Activated T-cell treated with anti-CD3 and anti-CD28 coated beads, Interleukin-2, amount 50 U/mL, for 48 hours (primary cell): Measurements from ENCODE around the gene PEX10.

ENCODE experiments used
- DNase-seq, 2 experiments: peaks; one replicate each; pipeline ENCODE4 v3.0.0-alpha.2; 2020

Gene PEX10

DNA sequence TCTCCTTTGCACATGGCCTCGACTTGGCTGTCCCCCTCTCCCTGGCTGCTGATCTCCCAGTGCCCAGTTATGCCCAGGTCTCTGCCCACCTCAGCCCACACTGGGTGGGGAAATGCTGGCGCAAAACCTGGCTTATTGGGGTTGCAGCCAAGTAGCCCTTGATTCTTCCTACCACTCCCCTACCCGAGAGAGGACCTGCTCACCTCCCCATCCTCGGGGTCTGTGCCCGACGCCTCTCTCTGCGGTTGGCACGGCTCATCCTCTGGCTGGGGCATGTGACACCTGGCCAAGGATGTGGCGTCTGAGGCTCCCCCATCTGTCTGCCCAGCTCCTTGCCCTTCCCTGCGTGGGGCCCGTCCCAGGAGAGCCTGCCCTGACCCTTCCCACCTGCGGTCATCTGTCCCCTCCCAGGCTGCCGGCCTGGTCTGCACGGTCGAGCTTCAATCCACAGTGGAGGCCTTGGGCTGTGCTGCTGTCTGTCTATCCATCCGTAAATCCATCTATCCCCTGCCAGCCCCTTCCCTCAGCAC lies 6.5 kb upstream of the PEX10 start:
- DNase-seq = no peak

DNA sequence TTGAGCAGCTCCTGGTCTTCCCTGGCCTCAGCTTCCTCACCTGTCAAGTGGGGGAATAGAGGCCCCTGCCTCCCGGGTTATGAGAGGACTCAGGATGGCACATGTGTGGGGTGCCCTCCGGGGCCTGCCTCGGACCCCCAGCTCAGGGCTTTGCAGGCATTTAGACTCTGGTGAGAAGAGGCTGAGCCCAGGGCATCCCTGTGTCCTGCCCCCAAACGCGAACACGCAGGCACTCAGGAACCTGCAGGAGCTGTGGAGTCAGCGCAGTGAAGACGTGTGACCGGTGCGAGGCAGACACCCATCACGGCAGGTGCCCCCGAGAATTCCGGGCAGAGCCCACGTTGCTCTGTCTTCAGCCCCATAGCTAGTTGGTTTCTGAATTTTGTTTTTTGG lies 5.5 kb upstream of the PEX10 start:
- DNase-seq = no peak

GRCh38 chr1:2417083-2417832 lies 4.9 kb upstream of the PEX10 start:
- no peak for DNase-seq

- DNase-seq = peak; percentile 46 to 47
Observed at GRCh38 chr1:2416403-2416802, 4.0 kb upstream of the PEX10 start.

DNA sequence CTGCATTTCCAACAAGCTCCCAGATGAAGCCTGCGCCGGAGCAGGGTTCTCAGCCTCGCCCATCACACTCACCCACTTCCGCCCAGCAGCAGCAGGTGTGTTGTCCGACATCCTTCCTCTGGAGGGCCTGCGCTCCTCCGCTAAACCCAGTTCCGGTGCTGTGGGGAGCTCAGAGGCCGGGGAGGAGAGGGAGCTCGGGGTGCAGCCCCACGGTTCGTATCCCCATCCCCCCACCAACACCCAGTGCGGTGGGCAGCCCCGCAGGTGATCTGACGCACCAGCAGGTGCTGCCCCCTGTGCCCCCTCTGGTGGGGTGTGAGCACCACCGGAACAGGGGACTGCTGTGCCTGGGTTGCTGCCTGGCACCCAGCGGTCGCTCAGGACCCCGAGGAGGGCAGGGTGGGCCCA lies 3.4 kb upstream of the PEX10 start:
- DNase-seq = peak; percentile 62 to 66

DNA sequence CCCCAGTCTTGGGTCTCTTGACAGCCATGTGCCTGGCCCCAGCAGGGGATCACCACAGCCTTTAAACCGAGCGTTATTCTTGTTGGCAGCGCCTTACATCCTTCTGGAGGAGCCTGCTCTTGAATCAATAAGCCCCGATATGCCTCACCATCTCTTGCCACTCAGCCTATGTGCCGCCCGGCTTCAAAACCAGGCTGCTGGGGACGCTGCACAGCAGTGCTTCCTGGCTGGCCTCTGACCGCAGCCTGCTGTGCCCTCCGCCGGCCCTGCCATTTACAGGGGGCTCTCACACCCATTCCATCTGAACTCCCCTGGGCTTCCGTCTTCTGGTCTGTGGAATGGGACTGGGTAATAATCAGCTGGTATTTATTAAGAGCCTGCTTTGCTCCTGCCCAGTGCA lies 3.0 kb upstream of the PEX10 start:
- peak in 1 of 2 experiments; percentile 32 for DNase-seq

GRCh38 chr1:2414297-2414958 lies 2.1 kb upstream of the PEX10 start:
- DNase-seq = peak; percentile 88 to 90

DNA sequence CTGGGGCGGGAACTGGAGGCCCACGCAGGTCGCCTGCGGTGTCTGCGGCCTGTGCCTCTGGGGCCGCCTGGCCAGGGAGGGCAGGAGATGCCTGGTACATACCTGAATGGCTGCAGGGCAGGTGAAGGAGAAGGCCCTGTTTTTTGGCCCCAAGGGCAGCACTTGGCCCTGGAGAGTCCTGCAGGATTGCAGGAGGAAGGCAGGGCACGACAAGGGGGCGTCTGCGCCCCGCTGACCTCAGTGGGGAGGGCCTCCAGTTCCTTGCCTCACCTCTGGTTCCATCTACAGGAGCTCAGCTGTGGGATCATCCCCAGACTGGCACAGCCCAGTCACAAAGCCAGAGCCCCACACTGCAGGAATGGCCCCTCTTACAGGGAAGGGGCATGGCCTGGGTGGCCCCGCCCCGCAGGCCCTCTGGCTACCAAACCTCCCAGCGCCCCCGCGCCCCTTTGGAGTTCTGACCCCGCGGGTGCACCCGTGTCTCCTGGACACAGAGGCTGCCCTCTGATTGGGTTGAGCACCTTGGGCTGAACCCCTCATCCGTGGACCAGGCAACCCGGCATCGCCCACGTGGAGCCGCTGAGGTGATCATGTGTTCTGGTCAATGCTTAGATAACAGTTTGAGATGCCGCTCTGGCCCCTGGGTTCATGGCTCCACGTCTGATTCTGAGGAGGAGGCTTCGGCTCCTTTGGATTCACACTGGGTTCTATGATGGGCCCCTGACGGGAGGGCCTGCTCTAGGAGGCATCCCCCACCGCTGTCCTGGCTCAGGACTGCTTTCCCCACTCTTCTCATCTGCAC lies 1.3 kb upstream of the PEX10 start:
- peak; percentile 61 for DNase-seq

GRCh38 chr1:2412773-2413494 lies 570 bp upstream of the PEX10 start:
- DNase-seq = peak in 1 of 2 experiments; percentile 62

DNA sequence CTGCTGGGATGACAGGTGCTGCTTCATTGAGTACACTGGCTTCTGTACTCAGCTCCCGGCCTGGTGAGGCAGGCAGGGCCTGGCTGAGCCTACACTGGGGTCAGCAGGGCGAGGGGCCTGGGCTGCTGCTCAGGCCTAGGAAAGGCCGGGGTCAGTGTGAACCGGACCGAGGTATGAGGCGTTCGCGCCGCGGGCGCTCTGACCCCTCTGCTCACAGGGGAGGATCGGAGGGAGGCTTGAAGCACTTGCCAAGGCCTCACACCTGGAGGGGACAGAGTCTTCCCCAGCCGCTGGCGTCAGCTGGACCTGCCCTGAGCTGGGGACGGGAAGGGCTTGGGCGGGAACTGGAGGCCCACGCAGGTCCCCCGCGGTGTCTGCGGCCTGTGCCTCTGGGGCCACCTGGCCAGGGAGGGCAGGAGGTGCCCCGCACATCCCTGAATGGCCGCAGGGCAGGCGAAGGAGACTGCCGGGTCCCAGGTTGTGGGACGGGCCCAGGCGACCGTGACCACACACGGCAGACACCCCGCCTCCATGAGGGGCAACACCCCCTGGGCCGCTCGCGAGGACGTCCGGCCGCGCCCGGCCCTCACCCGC lies 466 bp downstream of the PEX10 start:
- DNase-seq = peak in 1 of 2 experiments; percentile 27

- DNase-seq = no peak
Observed at GRCh38 chr1:2409745-2410144, 2.6 kb downstream of the PEX10 start.

DNA sequence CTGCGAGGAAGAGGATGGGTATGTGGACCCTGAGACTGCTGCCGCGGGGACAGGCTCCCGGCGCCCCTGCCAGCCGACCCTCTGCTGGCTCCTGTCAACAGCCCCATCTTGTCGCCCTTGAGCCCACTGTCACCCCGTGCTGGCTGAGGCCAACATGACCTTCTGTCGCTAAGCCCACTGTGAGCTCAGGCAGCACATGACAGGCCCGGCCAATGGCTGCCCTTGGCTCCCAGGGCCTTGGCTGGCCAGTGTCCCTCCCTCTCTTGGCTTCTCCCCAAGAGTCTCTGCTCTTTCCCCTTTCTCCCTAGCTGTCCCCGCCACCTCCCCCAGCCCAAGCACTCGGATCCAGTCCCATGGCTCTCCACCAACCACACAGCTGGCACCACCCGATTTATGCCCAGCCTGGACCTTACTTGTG lies 3.5 kb downstream of the PEX10 start:
- DNase-seq = no peak

DNA sequence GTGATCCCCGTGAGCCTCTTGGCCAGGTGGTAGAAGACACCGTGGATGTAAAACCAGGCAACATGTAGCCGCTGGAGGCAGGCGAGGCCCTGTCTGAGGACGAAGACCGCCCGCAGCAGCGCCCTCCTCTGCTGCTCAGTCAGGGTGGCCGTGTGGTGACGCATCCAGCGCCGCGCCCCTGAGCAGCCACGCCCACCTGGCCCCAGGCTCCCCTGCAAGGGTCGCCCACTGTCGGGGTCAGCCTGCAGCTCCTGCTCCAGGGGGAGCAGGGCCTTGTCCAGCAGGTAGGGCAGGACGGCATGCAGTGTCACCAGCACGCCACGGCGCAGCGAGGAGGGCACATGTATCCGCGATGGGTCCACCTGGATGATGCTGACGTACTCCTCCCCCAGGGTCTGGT lies 3.9 kb downstream of the PEX10 start:
- no peak for DNase-seq

DNA sequence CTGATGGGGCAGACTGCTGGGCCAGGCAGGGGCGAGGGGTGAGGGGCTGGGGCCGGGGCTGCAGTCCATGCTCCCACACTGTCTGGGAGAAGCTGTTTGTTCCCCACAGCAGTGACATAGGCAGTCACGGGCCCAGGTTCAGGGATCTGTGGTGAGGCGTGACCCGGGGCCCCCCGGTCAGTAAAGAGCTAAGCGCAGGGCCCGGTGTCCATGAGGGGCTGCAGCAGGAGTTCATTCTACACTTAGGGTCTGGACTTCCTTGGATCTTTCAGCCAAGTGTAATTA lies 4.4 kb downstream of the PEX10 start:
- DNase-seq = no peak

- DNase-seq = no peak
Observed at GRCh38 chr1:2407166-2407990, 5.0 kb downstream of the PEX10 start.

GRCh38 chr1:2406451-2407041 lies 5.8 kb downstream of the PEX10 start:
- no peak for DNase-seq

GRCh38 chr1:2405588-2406295 lies 6.6 kb downstream of the PEX10 start:
- DNase-seq = no peak

DNA sequence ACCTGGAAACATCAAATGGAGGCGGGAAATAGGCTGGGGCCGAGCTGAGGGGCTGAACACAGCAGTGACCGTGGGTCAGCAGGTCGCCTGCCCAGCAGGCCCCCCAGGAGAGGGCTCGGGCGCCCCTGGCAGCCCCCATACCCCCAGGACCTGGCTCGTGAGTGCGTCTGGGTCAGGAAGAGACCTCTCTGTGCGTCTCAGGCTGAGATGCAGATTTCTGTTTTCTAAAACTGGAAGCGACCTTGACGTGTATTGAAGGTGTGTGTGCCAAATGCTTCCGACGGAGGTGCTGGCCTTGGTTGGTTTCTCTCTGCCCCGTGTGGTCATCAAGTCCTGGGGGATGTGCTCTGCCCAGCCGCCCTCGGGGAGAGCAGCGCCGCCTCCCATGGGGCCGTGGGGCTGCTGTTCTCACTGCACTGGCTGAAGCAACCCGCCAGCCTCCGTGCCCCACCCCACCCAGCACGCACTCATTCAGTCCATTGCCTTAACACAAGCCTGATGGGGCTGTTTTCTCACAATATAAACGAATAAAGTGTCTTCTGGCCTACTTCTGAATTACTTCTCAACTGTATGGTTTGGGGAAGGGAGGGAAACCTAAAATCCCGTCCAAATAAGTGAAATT lies 7.4 kb downstream of the PEX10 start:
- no peak for DNase-seq

- no peak for DNase-seq
Observed at GRCh38 chr1:2404142-2404889, 8.0 kb downstream of the PEX10 start.
